H9 (cell line): ENCODE results near the gene LMO1. TPM values are rescaled to one million over a fixed set of nuclear protein-coding genes. Genes with fewer than 3 reads are reported as not detected.

Experiments
- DNase-seq: peaks from one replicate; pipeline ENCODE4 v3.0.0-alpha.2; 2017
- H2AFZ ChIP-seq: one replicate; pipeline ENCODE4 v1.6.1; 2013; ENCODE audit warnings: mild to moderate bottlenecking, low read length, control low read depth, moderate library complexity
- H2AK5ac ChIP-seq: 2 replicates; pipeline ENCODE4 v1.6.1; 2013; ENCODE audit warnings: low read length, control low read depth, mixed read lengths; ENCODE audit not compliant: insufficient read length
- H2BK120ac ChIP-seq: one replicate; pipeline ENCODE4 v1.6.1; 2013; ENCODE audit warnings: low read depth, mild to moderate bottlenecking, low read length, control low read depth, inconsistent platforms; ENCODE audit not compliant: poor library complexity, severe bottlenecking
- H2BK12ac ChIP-seq: 2 replicates; pipeline ENCODE4 v1.6.1; 2013; ENCODE audit warnings: low read length, control low read depth, mixed read lengths, low read depth; ENCODE audit not compliant: insufficient read length
- H2BK15ac ChIP-seq: 2 replicates; pipeline ENCODE4 v1.6.1; 2013; ENCODE audit warnings: low read depth, low read length, control low read depth
- H2BK20ac ChIP-seq: one replicate; pipeline ENCODE4 v1.6.1; 2013; ENCODE audit warnings: low read depth, mild to moderate bottlenecking, low read length, control low read depth, inconsistent platforms; ENCODE audit not compliant: poor library complexity, severe bottlenecking
- H2BK5ac ChIP-seq: 2 replicates; pipeline ENCODE4 v1.6.1; 2013; ENCODE audit warnings: low read length, control low read depth, mixed read lengths; ENCODE audit not compliant: insufficient read length
- H3K14ac ChIP-seq: 2 replicates; pipeline ENCODE4 v1.6.1; 2013; ENCODE audit warnings: low read length, control low read depth; ENCODE audit not compliant: insufficient read depth
- H3K18ac ChIP-seq: 2 replicates; pipeline ENCODE4 v1.6.1; 2013; ENCODE audit warnings: low read depth, mild to moderate bottlenecking, mixed read lengths, low read length, control low read depth; ENCODE audit not compliant: insufficient read length
- H3K23ac ChIP-seq: 2 replicates; pipeline ENCODE4 v1.6.1; 2013; ENCODE audit warnings: low read length, control low read depth, mixed read lengths, low read depth; ENCODE audit not compliant: insufficient read length
- H3K23me2 ChIP-seq: 2 replicates; pipeline ENCODE4 v1.6.1; 2013; ENCODE audit warnings: low read depth, mild to moderate bottlenecking, mixed read lengths, low read length, control low read depth; ENCODE audit not compliant: insufficient read length, poor library complexity, severe bottlenecking
- H3K27ac ChIP-seq: 2 replicates; pipeline ENCODE4 v1.5.1; 2013; ENCODE audit warnings: low read length, control low read depth, mixed read lengths, low read depth; ENCODE audit not compliant: insufficient read length
- H3K27me3 ChIP-seq: 2 replicates; pipeline ENCODE4 v1.6.1; 2013; ENCODE audit warnings: low read length, control low read depth, inconsistent platforms; ENCODE audit not compliant: insufficient read depth
- H3K4ac ChIP-seq: 2 replicates; pipeline ENCODE4 v1.6.1; 2013; ENCODE audit warnings: low read depth, mild to moderate bottlenecking, control low read depth, inconsistent platforms, low read length, moderate library complexity
- H3K4me1 ChIP-seq: 2 replicates; pipeline ENCODE4 v1.6.1; 2013; ENCODE audit warnings: low read length, control low read depth, inconsistent platforms; ENCODE audit not compliant: insufficient read depth
- H3K4me2 ChIP-seq: 2 replicates; pipeline ENCODE4 v1.6.1; 2013; ENCODE audit warnings: low read length, control low read depth, mixed read lengths; ENCODE audit not compliant: insufficient read length, insufficient read depth
- H3K56ac ChIP-seq: 2 replicates; pipeline ENCODE4 v1.6.1; 2013; ENCODE audit warnings: low read depth, mild to moderate bottlenecking, mixed read lengths, low read length, control low read depth; ENCODE audit not compliant: insufficient read length
- H3K79me1 ChIP-seq: 2 replicates; pipeline ENCODE4 v1.6.1; 2013; ENCODE audit warnings: low read depth, mild to moderate bottlenecking, moderate library complexity, low read length, control low read depth, inconsistent platforms; ENCODE audit not compliant: insufficient read depth, poor library complexity, severe bottlenecking
- H3K79me2 ChIP-seq: 2 replicates; pipeline ENCODE4 v1.6.1; 2013; ENCODE audit warnings: low read length, control low read depth, inconsistent platforms; ENCODE audit not compliant: insufficient read depth
- H3K9ac ChIP-seq: 2 replicates; pipeline ENCODE4 v1.6.1; 2013; ENCODE audit warnings: low read length, control low read depth, mixed read lengths; ENCODE audit not compliant: insufficient read length; ENCODE audit errors: extremely low read depth
- H3K9me3 ChIP-seq: one replicate; pipeline ENCODE4 v1.6.1; 2013; ENCODE audit warnings: low read depth, low read length, inconsistent platforms; ENCODE audit not compliant: control insufficient read depth
- H3T11ph ChIP-seq: one replicate; pipeline ENCODE4 v1.6.1; 2013; ENCODE audit warnings: mild to moderate bottlenecking, low read length, control low read depth, inconsistent platforms
- H4K20me1 ChIP-seq: one replicate; pipeline ENCODE4 v1.6.1; 2013; ENCODE audit not compliant: control insufficient read depth, insufficient read length, insufficient read depth
- H4K5ac ChIP-seq: 2 replicates; pipeline ENCODE4 v1.6.1; 2013; ENCODE audit warnings: low read depth, mild to moderate bottlenecking, mixed read lengths, low read length, control low read depth; ENCODE audit not compliant: insufficient read length
- H4K8ac ChIP-seq: replicated peaks from 2 replicates; pipeline ENCODE4 v1.6.1; 2013; ENCODE audit warnings: low read length, control low read depth, mixed read lengths, low read depth; ENCODE audit not compliant: insufficient read length
- H4K91ac ChIP-seq: 2 replicates; pipeline ENCODE4 v1.6.1; 2013; ENCODE audit warnings: low read depth, mild to moderate bottlenecking, moderate library complexity, mixed read lengths, low read length, control low read depth; ENCODE audit not compliant: insufficient read length
- H3K27ac Mint-ChIP-seq, 3 experiments: 2 replicates in 2 of 3; 3 replicates in 1 of 3; pipeline ENCODE4 v1.8.0; 2020 to 2021; ENCODE audit warnings: mixed read lengths in 3 of 3, mild to moderate bottlenecking in 1 of 3, moderate library complexity in 1 of 3
- H3K27me3 Mint-ChIP-seq: 2 replicates; pipeline ENCODE4 v1.8.0; 2021; ENCODE audit warnings: low read depth, mild to moderate bottlenecking, moderate library complexity, mixed read lengths
- H3K36me3 Mint-ChIP-seq, 3 experiments: 2 replicates in 2 of 3; 3 replicates in 1 of 3; pipeline ENCODE4 v1.8.0; 2020 to 2021; ENCODE audit warnings: low read depth in 3 of 3, mixed read lengths in 3 of 3; ENCODE audit not compliant: insufficient read depth in 1 of 3
- H3K4me1 Mint-ChIP-seq, 2 experiments: 2 replicates each; pipeline ENCODE4 v1.8.0; 2020; ENCODE audit warnings: mixed read lengths in 2 of 2
- H3K4me3 Mint-ChIP-seq, 2 experiments: 2 replicates in 1 of 2; 3 replicates in 1 of 2; pipeline ENCODE4 v1.8.0; 2020 to 2021; ENCODE audit warnings: mild to moderate bottlenecking in 2 of 2, mixed read lengths in 2 of 2, moderate library complexity in 1 of 2
- H3K9me3 Mint-ChIP-seq, 2 experiments: 2 replicates in 1 of 2; 3 replicates in 1 of 2; pipeline ENCODE4 v1.8.0; 2020; ENCODE audit warnings: mild to moderate bottlenecking in 2 of 2, mixed read lengths in 2 of 2, moderate library complexity in 1 of 2
- CTCF ChIP-seq: fragments of 200-600 bp; sonication (generic); conservative IDR thresholded peaks from 3 replicates; pipeline ENCODE4 v1.8.0; 2021; ENCODE audit warnings: antibody characterized with exemption, mild to moderate bottlenecking
- WGBS: extraction: QIAGEN DNeasy Blood & Tissue Kit; methylation state at CpG from one replicate; pipeline ENCODE4 v1.1.7; 2013; ENCODE audit warnings: missing lambda C conversion rate, low lambda C conversion rate, mixed read lengths; ENCODE audit not compliant: insufficient read length; ENCODE audit errors: extremely low coverage; 5-methylcytosine and 5-hydroxymethylcytosine counted together
- total RNA-seq: library from RNA; stranded (reverse); gene quantifications from 2 replicates; pipeline ENCODE4 v1.2.1, GENCODE V29; 2021

The LMO1 gene
- total RNA-seq, 1 experiment from 2014 or later, result 0.50 TPM

- Histone ChIP-seq H2BK15ac (no peak overlapping the region), H4K8ac (no peak overlapping the region), H3K9me3 (no peaks in the 10 kb centered on the region), H3K23me2 (no peaks in the 10 kb centered on the region), H3K4me1 (no peaks in the 10 kb centered on the region), H2BK12ac (no peak overlapping the region), H4K91ac (no peak overlapping the region), H2AK5ac (no peak overlapping the region), H3K18ac (no peak overlapping the region), H2BK20ac (no peak overlapping the region), H3K56ac (no peak overlapping the region), H3K27me3 (no peaks in the 10 kb centered on the region), H3K14ac (no peak overlapping the region), H2AFZ (no peak overlapping the region), H3K9ac (no peak overlapping the region), H2BK120ac (no peak overlapping the region), H3K79me2 (no peaks in the 10 kb centered on the region), H3K4ac (no peak overlapping the region), H3T11ph (no peak overlapping the region), H3K23ac (no peak overlapping the region), H3K79me1 (no peaks in the 10 kb centered on the region), H2BK5ac (no peak overlapping the region), H3K27ac (no peak overlapping the region), H3K4me2 (no peak overlapping the region), H4K20me1 (no peaks in the 10 kb centered on the region), H4K5ac (no peak overlapping the region)
- H3K4me3 Mint-ChIP-seq, result no peak overlapping the region
- no peak for TF ChIP-seq CTCF
- no peak for DNase-seq
- no CpG with 5 or more reads among the region's 9 CpGs for WGBS
- H3K4me1 Mint-ChIP-seq, result peaks cover 6 to 36% of the 10 kb centered on the region in 2 experiments
- peaks cover 7% of the 10 kb centered on the region for H3K27me3 Mint-ChIP-seq
- H3K36me3 Mint-ChIP-seq, result peaks cover 0 to 6% (median 0%) of the 10 kb centered on the region in 3 experiments; a peak in 3 of 7 replicates
- H3K9me3 Mint-ChIP-seq, result peaks cover 6 to 7% of the 10 kb centered on the region in 2 experiments
- H3K27ac Mint-ChIP-seq, result no peak overlapping the region
Measured at GRCh38 chr11:8309311-8309710, 45.6 kb upstream of the LMO1 start.
